Adipocyte (in vitro differentiated cells): ENCODE results near the gene SPACA5.
"Not testable (repeated sequence)": the region's sequence is repeated elsewhere in the genome, so short reads cannot be mapped to it uniquely, and the experiment has no call there.

Source experiments
- DNase-seq: peaks from one replicate; pipeline ENCODE4 v3.0.0-alpha.2; 2015; ENCODE audit warnings: low read depth
- H3K27me3 ChIP-seq: replicated peaks from 2 replicates; pipeline ENCODE4 v1.7.0; 2013; ENCODE audit warnings: mild to moderate bottlenecking, low read length, moderate library complexity; ENCODE audit not compliant: control insufficient read depth, insufficient read depth
- H3K36me3 ChIP-seq: 2 replicates; pipeline ENCODE4 v1.7.0; 2013; ENCODE audit warnings: low read length, mild to moderate bottlenecking, moderate library complexity; ENCODE audit not compliant: control insufficient read depth, insufficient read depth, severe bottlenecking
- H3K4me1 ChIP-seq: 2 replicates; pipeline ENCODE4 v1.7.0; 2013; ENCODE audit warnings: mild to moderate bottlenecking, low read length, moderate library complexity; ENCODE audit not compliant: control insufficient read depth, insufficient read depth
- H3K4me3 ChIP-seq: 2 replicates; pipeline ENCODE4 v1.7.0; 2013; ENCODE audit warnings: mild to moderate bottlenecking, low read length, moderate library complexity
- H3K9ac ChIP-seq: 2 replicates; pipeline ENCODE4 v1.7.0; 2013; ENCODE audit warnings: mild to moderate bottlenecking, low read length, moderate library complexity
- H3K9me3 ChIP-seq: 2 replicates; pipeline ENCODE4 v1.7.0; 2013; ENCODE audit warnings: mild to moderate bottlenecking, low read length, moderate library complexity; ENCODE audit not compliant: control insufficient read depth

Gene SPACA5

DNA sequence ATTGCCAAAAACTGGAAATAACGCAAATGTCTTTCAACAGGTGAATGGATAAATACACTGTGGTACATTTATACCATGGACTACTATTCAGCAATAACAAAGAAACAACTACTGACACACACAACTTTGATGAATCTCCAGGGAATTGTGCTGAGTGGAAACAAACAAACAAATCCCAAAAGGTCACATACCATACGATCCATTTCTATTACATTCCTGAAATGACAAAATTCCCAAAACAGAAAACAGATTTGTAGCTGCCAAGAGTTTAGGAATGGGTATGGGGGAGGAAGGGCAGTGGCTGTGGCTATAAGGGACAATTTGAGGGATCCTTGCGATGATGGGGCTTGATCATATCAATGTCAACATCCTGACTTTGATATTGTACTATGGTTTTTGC is 5.5 kb upstream of the SPACA5 start:
- DNase-seq = no peak
- no peaks in the 10 kb centered on the region for H3K27me3 ChIP-seq
- H3K4me1 ChIP-seq = peaks cover 5% of the 10 kb centered on the region
- no peak overlapping the region for H3K9ac ChIP-seq
- peaks cover 6% of the 10 kb centered on the region for H3K9me3 ChIP-seq
- no peak overlapping the region for H3K4me3 ChIP-seq
- peaks cover 5% of the 10 kb centered on the region for H3K36me3 ChIP-seq

DNA sequence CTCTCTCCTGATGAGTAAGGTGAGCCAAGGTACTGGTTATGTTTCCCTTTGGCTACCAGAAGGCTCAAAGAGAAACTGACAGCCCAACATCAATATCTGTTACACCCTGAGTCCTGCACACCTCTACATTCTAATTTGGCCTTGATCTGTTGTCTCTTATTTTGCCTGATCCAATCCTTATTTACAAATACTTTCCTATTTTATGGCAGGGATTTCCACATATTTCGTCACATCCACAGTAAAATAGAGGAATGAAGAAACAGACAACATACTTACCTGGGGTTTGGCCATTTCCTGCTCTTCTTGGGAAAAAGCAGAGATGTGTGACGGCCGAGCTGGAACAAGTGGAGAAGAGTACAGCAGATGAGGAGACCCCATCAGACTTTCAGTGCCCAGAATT is 4.5 kb upstream of the SPACA5 start:
- no peaks in the 10 kb centered on the region for H3K36me3 ChIP-seq
- no peak for DNase-seq
- H3K27me3 ChIP-seq = no peaks in the 10 kb centered on the region
- no peak overlapping the region for H3K9ac ChIP-seq
- no peaks in the 10 kb centered on the region for H3K9me3 ChIP-seq
- H3K4me3 ChIP-seq = peak overlapping the region; percentile 87
- H3K4me1 ChIP-seq = peaks cover 5% of the 10 kb centered on the region

DNA sequence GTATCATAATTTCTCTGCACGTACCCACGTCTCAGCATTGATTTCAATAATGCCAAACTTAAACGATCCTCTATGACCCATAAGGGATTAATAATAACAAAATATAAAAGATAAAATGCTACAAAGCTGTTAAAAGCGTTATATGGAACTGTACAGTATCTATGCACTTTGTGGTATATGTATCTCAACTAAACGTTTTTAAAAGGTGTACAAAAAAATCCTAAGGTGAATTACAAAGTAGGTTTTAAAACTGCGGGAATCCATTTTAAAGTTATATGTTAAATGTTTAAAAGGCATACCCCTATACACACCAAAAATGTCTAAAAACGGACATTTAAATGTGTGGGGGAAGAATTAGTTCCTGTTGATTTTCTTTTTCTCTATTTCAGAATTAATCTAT is 3.9 kb upstream of the SPACA5 start:
- no peak overlapping the region for H3K9ac ChIP-seq
- H3K4me3 ChIP-seq = peak overlapping the region; percentile 87

DNA sequence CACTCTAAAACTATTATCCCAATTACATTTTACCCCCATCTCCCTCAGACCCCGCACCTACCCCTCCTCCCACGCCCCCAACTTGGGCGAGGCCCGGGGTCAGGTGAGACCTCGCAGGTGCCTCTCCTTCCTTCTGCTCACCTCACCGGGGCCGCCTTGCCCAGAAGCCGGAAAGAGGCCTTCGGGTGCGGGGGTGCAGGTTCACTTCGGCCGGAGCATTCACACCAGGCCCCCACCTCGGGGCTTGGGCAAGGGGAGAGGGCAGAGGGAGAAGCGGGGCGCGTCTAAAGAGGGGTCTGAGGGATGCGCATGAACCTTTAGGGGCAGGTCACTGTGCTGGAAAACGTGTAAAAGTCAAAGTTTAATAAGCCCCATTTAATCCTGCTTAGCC is 3.4 kb upstream of the SPACA5 start:
- H3K4me1 ChIP-seq = peaks cover 5% of the 10 kb centered on the region
- H3K9ac ChIP-seq = peak overlapping the region; percentile 84
- no peaks in the 10 kb centered on the region for H3K9me3 ChIP-seq
- no peaks in the 10 kb centered on the region for H3K36me3 ChIP-seq
- peak overlapping the region; percentile 87 for H3K4me3 ChIP-seq
- no peaks in the 10 kb centered on the region for H3K27me3 ChIP-seq
- DNase-seq = no peak

More for the DNA sequence above, 3.9 kb upstream of the SPACA5 start:
- DNase-seq = no peak
- Histone ChIP-seq H3K4me1 (peaks cover 5% of the 10 kb centered on the region), H3K27me3 (no peaks in the 10 kb centered on the region), H3K36me3 (no peaks in the 10 kb centered on the region), H3K9me3 (no peaks in the 10 kb centered on the region)

DNA sequence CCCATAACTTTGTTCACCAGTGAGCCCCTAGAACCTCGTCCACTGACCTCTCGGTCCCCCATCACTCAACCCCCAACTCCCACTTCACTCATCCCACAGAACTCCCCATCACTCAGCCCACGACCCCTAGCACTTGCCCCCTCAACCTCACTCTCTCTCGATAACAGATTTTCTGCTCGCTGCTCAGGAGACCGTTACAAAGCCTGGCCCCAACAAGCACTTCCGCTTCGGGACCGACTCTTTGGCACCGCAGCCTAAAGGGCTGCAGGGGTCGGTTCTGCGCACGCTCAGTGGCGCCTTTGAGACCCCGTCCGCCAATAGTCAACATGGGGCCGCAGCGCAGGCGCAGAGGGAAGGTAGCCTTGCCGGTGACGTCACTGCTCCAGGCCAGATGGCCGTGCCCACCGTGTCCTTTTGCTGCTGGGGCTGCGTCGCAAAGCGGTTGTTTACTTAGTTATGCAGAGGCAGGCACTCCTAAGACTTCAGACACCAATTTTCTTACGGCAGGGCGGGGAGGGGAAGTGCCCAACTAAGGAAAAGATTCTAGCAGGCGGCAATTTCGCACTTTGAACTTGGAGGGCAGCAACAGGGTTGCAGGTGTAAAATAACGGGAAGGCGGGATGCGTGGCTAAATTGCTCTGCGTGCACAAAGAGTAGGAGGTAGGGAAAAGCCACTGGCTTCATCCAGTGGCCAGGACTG is 2.9 kb upstream of the SPACA5 start, which contains the start of gene ZNF182:
ZNF182 (minus strand) TSS at position 232 of the 700 bp plus-strand sequence. CDS start 1,380 bp downstream, outside the sequence.
- Histone ChIP-seq H3K9me3 (no peaks in the 10 kb centered on the region), H3K9ac (peak within 1 kb of the TSS; percentile 84), H3K4me3 (peak within 1 kb of the TSS; percentile 87), H3K4me1 (peaks cover 5% of the 10 kb centered on the region), H3K36me3 (no peaks in the 10 kb centered on the region), H3K27me3 (no peaks in the 10 kb centered on the region)
- DNase-seq = peak; percentile 93

DNA sequence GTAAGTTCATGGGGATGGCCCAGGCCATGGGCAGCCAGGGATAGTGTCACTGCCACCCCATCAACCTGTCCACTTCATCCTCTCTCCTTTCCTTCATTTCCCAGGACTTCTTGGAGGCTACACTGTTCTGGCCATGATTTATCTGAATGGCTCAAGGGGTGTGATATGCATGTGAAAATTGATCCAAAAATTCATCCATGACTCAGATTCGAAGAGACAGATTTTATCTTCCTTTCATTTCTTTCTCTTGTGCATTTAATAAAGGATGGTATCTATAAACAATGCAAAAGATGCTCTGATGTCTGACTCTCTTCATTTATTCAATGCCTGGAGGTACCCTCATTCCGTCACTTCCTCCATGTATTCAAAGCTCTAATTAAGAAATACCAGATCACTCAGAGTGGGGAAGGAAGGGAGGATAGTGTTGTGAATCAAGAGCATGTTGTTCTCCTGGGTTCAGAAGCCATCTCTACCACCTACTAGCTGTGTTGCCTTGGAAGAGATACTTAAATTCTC is 2.7 kb downstream of the SPACA5 start:
- H3K9me3 ChIP-seq, H3K36me3 ChIP-seq, H3K4me3 ChIP-seq, DNase-seq, H3K9ac ChIP-seq, H3K27me3 ChIP-seq, H3K4me1 ChIP-seq: not testable (repeated sequence)

DNA sequence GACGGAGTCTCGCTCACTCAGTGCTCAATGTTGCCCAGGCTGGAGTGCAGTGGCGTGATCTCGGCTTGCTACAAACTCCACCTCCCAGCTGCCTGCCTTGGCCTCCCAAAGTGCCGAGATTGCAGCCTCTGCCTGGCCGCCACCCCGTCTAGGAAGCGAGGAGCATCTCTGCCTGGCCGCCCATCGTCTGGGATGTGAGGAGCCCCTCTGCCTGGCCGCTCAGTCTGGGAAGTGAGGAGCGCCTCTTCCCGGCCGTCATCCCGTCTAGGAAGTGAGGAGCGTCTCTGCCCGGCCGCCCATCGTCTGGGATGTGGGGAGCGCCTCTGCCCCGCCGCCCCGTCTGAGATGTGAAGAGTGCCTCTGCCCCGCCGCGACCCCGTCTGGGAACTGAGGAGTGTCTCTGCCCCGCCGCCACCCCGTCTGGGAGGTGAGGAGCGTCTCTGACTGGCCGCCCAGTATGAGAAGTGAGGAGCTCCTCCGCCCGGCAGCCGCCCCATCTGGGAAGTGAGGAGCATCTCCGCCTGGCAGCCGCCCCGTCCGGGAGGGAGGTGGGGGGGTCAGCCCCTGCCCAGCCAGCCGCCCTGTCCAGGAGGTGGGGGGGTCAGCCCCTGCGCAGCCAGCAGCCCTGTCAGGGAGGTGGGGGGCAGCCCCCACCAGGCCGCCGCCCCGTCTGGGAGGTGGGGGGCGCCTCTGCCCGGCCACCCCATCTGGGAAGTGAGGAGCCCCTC is 10.0 kb downstream of the SPACA5 start:
- DNase-seq, H3K9ac ChIP-seq, H3K4me3 ChIP-seq, H3K27me3 ChIP-seq, H3K36me3 ChIP-seq, H3K4me1 ChIP-seq, H3K9me3 ChIP-seq: not testable (repeated sequence)

DNA sequence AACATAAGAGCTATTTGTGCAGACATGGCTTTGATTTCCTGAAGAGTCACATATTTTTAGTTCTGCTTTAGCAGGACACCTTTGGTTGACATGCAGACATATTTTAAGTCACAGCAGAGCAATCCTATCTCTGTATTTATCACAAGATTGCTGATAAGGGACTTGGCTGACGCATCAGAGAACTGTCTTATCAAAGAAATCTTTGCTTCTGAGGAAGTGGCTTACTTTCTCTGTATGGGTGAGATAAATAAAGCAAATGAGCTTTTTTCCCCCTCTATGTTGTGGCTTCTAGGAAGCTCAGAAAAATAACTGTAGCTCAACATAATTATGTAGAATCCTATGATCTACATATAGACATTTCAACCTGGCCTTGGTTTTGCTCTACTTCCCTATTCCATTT is 13.1 kb downstream of the SPACA5 start:
- not testable (repeated sequence) for H3K27me3 ChIP-seq, DNase-seq, H3K9ac ChIP-seq, H3K36me3 ChIP-seq, H3K4me3 ChIP-seq, H3K9me3 ChIP-seq, H3K4me1 ChIP-seq

DNA sequence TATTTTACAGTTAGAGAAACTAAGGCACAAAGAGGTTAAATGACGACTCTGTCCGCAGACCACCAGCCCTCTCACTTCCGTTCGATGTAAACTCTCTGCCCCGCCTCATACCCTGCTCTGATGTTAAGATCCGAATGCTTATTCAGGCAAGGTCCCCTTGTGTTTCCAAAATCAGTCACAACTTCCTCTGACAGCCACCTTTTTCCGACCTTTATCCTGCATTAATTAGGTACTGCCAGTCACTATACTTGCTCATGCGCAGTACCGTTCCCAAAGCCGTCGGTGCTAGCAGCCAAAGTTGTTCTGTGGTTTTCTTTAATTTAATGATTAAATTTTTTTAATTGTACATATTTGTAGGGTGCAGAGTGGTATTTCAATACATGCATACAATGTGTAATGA is 13.7 kb downstream of the SPACA5 start:
- H3K36me3 ChIP-seq, H3K27me3 ChIP-seq, DNase-seq, H3K9ac ChIP-seq, H3K9me3 ChIP-seq: not testable (repeated sequence)
- peaks cover 14% of the 10 kb centered on the region for H3K4me1 ChIP-seq
- H3K4me3 ChIP-seq = peak overlapping the region; percentile 86

DNA sequence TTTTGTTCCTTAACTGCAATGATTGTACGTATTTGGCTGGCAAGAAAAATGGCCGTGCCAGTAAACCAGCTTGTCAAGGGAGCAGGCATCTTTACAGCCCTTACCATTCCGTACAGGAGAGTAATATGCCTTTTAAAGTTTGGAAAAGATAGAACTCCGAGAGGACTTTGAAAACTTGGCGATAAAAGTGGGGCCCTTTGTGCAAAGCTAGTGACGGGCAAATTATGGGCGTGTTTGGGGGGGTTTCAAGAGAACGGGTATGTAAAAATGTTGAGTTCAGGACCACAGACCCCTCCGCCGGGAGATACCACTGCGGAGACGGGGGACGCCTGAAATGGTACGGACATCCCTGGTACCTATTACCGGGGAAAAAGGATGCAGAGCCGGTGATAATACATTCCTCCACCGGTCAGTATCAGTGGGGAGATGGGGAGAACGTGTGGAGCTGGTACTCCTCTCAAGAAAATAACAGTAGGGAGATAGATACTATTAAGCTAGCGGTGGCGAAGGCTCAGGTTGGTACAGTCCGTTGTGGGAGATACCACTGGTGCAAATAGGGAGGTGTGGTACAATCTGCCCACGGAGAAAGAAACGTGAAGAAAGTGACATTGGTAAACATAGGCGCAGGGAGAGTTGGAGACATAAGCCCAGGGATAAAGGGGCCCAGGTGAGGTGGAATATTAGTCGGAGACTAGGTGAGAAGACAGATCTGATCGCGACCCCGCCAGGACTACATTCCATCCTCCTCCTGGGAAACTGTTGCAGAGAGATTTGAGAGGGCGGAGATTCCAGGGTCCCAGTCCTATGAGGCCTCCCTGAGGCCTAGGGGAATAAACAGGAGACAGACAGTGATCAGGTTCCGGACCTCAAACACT is 14.5 kb downstream of the SPACA5 start:
- Histone ChIP-seq H3K9ac (peak overlapping the region; percentile 96), H3K36me3 (no peaks in the 10 kb centered on the region), H3K4me3 (peak overlapping the region; percentile 86), H3K4me1 (peaks cover 20% of the 10 kb centered on the region), H3K9me3 (no peaks in the 10 kb centered on the region), H3K27me3 (no peaks in the 10 kb centered on the region)
- peak; percentile 76 for DNase-seq

DNA sequence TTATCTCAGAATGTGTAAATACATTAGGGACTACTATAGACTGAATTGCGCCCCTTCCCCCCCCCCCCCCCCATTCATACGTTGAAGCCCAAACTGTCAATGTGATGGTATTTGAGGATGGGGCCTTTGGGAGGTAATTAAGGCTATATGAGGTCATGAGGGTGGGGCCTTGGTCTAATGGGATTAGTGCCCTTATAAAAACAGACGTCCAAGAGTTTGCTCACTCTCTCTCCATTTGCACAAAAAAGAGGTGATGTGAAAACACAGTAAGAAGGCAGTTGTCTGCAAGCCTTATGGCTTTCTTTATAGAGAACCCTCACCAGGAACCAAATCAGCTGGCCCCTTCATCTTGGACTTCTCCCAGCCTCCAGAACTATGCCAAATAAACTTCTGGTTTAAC is 15.3 kb downstream of the SPACA5 start:
- no peaks in the 10 kb centered on the region for H3K9me3 ChIP-seq

More for the DNA sequence above, 15.3 kb downstream of the SPACA5 start:
- no peaks in the 10 kb centered on the region for H3K36me3 ChIP-seq
- H3K4me3 ChIP-seq = peak overlapping the region; percentile 86
- no peaks in the 10 kb centered on the region for H3K27me3 ChIP-seq
- H3K4me1 ChIP-seq = peaks cover 24% of the 10 kb centered on the region
- DNase-seq = no peak
- H3K9ac ChIP-seq = peak overlapping the region; percentile 96
